GM12875 (cell line): ENCODE data around the gene ZNF331.

Experiments
- H3K4me3 ChIP-seq: one replicate; pipeline ENCODE4 v1.5.1; 2011; ENCODE audit warnings: low read depth, low read length, control low read depth
- CTCF ChIP-seq: IDR thresholded peaks from 2 replicates; pipeline ENCODE4 v1.5.1; 2011; ENCODE audit warnings: low read depth, mild to moderate bottlenecking, control low read depth, inconsistent platforms, low read length, moderate library complexity, borderline replicate concordance; ENCODE audit not compliant: insufficient read depth

Gene ZNF331

GRCh38 chr19:53595510-53595867 lies 57.5 kb downstream of the ZNF331 start:
- no peak for TF ChIP-seq CTCF

GRCh38 chr19:53596056-53596455 lies 58.1 kb downstream of the ZNF331 start:
- TF ChIP-seq CTCF = no peak
- no peak overlapping the region for H3K4me3 ChIP-seq

More at GRCh38 chr19:53595510-53595867, 57.5 kb downstream of the ZNF331 start:
- H3K4me3 ChIP-seq = no peak overlapping the region

- TF ChIP-seq CTCF = no peak
- no peak overlapping the region for H3K4me3 ChIP-seq
Observed at GRCh38 chr19:53597023-53597422, 59.1 kb downstream of the ZNF331 start.

GRCh38 chr19:53598361-53598760 lies 60.4 kb downstream of the ZNF331 start:
- no peak overlapping the region for H3K4me3 ChIP-seq
- no peak for TF ChIP-seq CTCF

GRCh38 chr19:53600217-53600616 lies 62.3 kb downstream of the ZNF331 start:
- H3K4me3 ChIP-seq = no peak overlapping the region
- no peak for TF ChIP-seq CTCF

- no peak for TF ChIP-seq CTCF
- H3K4me3 ChIP-seq = no peak overlapping the region
Observed at GRCh38 chr19:53606031-53606430, 68.1 kb downstream of the ZNF331 start.

GRCh38 chr19:53608381-53608780 lies 70.4 kb downstream of the ZNF331 start:
- H3K4me3 ChIP-seq = no peak overlapping the region
- TF ChIP-seq CTCF = no peak
